GM18867 (cell line): ENCODE measurements around the gene OR3A2.
"Not testable (repeated sequence)": the region's sequence is repeated elsewhere in the genome, so short reads cannot be mapped to it uniquely, and the experiment has no call there.

ENCODE experiments used
- ATAC-seq: cut with Tn5 transposase; IDR thresholded peaks from one replicate; pipeline ENCODE4 v1.9.1; 2021; ENCODE audit warnings: mild to moderate bottlenecking, moderate library complexity; ENCODE audit not compliant: unreplicated experiment

The OR3A2 gene

DNA sequence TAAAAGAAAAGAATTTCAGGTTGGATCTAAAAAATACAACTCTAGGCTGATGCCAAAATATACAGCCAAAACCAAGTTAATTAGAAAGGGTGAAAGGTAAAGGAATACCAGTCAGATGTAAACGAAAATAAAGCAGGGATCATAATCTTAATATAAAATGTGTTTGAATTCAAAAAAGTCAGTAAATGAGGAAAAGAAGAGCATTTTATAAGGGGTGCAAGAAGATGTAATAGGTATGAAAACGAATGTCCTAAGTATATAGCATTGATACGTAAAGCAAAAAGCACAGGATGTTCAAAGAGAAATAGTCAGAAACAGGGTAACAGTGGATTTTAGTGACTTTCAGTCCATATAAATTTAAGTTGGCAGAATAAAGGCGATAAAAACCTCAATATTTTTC, 90.5 kb downstream of the OR3A2 start:
- no peak for ATAC-seq

DNA sequence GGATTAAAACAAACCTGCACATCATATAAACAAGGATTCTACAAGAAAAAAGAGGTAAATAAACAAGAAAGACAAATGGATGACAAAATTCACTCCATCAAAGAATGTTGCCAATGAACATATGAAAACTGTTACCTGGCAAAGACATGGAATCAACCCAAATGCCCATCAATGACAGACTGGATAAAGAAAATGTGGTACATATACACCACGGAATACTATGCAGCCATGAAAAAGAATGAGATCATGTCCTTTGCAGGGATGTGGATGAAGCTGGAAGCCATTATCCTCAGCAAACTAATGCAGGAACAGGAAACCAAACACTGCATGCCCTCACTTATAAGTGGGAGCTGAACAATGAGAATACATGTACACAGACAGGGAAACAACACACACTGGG, 92.6 kb downstream of the OR3A2 start:
- ATAC-seq: not testable (repeated sequence)

DNA sequence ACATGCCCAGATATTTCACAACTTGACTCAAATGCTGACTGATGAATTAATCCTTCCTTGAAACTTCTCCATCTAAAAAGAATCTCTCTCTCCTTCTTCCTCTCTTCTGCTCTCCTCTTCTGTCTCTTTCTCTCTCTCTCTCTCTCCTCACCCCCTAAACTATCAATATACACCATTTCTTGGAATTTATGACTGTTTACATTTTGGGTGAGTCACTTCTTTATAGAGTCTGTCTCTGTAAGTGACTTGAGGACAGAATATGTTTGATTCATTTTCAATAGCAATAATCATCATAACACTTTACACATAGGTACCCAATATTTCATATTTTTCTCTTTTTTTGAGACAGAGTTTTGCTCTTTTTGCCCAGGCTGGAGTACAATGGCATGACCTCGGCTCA, 103.2 kb downstream of the OR3A2 start:
- no peak for ATAC-seq

DNA sequence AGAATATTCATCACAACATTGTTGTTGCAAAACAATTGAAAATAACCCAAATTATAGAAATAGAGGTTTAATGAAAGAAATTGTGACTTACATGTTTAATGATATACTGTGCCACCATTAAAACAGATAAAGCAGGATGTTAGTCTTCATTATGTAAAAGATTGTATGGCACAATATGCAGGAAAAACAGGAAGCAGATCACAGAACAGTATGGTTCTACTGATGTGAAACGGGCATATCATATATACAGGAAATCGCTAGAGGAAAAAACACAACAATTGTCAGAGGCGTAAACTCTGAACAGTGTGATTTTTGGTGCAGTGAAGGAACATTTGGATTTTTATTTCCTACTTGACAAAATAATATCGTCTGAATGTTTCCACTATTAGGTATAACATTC, 110.0 kb downstream of the OR3A2 start:
- ATAC-seq: no peak

DNA sequence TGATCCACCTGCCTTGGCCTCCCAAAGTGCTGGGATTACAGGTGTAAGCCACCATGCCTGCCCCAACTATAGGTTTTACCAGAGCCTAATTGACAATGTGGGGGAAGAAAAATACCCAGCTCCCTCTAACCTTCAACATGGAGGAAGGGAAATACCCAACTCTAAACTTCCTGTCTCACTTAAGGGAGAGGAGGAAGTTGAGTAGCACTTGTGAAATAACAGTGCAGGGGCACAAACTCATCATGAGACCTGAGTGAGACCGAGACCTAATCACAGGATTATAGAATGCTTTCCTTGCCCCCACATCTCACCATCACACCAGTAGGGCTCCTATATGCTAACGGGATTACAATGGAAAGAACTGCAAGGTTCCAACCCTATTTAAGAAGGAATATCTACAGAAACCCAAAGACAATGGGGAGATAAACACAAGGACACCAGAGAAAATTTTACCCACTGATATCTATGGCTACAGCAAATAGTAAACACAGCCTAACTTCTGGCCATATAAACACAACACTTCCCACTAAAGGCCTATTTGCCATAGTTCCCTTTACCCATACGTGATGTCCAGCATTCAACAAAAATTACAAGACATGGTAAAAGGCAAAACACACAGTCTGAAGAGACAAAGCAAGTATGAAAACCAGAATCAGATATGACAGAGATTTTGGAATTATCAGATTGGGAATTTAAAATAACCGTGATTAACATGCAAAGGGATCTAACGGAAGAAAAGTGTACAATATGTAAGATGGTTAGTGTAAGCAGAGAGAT, 114.8 kb downstream of the OR3A2 start:
- no peak for ATAC-seq

DNA sequence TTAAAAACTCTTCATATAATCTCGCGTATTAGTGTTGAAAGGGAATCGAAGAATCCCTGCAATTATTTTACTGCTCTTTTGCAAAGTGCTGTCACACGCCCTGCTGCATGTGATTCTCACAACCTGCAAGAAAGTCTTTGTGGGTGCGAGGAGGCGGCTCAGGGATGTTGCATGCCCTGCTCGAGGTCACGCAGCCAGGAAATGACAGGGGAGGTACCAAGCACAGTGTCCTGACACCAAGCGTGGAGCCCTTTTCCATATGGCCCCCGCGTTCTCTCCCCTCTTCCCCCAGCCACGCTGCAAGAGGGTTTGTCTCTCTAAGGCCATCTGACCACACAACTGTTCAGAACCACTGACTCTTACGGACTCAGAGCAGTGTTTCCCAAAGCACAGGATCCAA, 125.5 kb downstream of the OR3A2 start:
- ATAC-seq: no peak

DNA sequence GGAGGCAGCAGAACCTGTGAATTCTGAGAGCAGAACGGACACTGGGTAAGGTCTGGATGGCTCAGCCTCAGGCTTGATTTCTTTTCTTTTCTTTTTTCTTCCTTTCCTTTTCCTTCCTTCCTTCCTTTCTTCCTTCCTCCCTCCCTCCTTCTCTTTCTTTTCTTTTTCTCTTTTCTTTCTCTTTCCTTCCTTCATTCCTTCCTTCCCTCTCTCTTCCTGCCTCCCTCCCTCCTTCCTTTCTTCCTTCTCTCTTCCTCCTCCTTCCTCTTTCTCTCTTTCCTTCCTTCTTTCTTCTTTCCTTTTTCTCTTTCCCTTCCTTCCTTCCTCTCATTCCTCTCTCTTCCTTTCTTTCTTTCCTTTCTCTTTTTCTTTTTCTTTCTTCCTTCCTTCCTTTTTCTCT, 125.9 kb downstream of the OR3A2 start:
- ATAC-seq: no peak

DNA sequence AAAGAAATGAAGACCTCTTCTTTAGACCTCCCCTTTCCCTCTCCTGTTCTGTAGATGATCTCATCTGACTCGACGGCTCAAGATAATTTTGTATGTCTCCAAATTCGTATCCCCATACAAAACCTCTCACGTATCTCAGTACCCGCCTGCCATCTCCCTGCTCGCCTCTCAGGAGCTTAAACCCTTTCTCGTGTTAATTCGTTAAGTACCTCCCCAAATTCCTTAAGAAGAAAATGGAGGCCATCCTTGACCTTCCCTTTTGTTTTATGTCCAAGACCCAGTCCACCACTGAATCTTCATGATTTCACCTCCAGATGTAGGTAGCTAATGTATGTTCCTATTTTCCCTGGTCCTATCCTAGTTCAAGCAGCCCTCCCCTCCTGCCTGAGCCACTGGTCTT, 129.5 kb downstream of the OR3A2 start:
- no peak for ATAC-seq

DNA sequence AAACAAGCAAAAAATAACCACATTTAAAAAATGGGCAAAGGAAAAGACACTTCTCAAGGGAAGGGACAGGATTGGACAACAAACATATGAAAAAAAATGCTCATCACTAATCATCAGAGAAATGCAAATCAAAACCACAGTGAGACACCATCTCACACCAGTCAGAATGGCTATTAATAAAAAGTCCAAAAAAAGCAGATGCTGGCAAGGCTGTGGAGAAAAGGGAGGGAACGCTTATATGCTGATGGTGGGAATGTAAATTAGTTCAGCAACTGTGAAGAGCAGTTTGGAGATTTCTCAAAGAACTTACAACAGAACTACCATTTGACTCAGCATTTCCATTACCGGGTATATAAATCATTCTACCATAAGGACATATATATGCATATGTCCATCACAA, 137.1 kb downstream of the OR3A2 start:
- not testable (repeated sequence) for ATAC-seq

DNA sequence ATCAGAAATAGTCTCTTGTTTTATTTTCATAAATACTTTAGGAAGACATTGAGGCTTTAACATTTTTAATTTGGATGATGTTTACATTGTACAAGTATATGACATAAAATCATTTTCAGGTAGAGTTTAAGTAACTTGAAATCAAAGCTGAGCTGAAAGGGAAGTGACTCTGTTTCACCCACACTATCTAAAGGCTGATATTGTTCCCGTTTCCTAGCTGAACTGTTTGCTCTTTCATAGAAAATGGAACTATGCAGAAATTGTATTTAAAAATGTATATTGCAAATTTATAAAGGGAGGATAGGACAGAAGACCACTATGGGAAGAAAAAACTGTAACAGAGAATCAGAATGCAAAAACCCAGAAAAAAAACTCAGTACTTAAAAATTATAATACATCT, 141.3 kb downstream of the OR3A2 start:
- ATAC-seq: not testable (repeated sequence)

DNA sequence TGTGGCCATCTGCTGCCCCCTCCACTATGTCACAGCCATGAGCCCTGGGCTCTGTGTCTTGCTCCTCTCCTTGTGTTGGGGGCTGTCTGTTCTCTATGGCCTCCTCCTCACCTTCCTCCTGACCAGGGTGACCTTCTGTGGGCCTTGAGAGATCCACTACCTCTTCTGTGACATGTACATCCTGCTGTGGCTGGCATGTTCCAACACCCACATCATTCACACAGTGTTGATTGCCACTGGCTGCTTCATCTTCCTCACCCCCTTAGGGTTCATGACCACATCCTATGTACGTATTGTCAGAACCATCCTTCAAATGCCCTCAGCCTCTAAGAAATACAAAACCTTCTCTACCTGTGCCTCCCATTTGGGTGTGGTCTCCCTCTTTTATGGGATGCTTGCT, 145.1 kb downstream of the OR3A2 start:
- not testable (repeated sequence) for ATAC-seq

DNA sequence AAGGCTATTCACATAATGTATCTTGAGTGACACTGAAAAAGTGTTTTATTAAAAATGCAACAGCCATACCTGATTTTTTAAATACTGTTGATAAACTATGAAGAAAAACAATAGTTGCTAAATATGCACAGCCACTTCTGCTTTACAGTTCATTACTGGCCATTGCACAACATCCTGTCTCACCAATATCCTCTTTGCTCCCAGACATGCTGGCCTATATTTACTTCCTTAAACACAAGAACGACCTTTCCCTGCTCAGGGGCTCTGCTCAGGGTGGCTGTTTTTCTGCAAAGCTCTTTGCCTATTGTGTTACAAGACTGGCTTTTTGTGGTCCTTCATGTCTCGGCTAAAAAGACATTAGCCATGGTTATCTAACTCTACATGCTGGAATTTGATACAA, 147.4 kb downstream of the OR3A2 start:
- ATAC-seq: not testable (repeated sequence)

DNA sequence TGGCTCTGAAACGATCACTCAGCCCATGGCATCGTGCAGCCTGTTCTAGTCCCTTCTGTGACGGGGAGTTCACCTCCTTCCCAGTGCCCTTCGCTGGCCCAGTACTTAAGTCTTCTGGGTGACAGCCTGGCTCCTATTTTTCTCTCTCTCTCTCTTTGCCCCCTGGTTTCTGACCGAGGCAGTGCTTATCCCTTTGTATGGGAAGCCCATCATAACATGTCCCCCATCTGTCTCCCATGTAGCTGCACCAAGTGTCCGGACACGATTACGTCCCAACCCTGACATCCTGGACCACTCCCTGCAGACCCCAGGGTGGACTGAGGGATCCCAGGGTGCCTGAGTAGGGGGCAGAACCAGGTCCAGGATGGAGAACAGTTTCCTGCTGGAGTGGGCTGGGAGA, 153.8 kb downstream of the OR3A2 start:
- not testable (repeated sequence) for ATAC-seq
